GM18511 (cell line): ENCODE results near the gene TMEM116.

ENCODE experiments used
- ATAC-seq: cut with Tn5 transposase; IDR thresholded peaks from one replicate; pipeline ENCODE4 v1.9.1; 2021; ENCODE audit warnings: mild to moderate bottlenecking, moderate library complexity; ENCODE audit not compliant: unreplicated experiment

The TMEM116 gene

DNA sequence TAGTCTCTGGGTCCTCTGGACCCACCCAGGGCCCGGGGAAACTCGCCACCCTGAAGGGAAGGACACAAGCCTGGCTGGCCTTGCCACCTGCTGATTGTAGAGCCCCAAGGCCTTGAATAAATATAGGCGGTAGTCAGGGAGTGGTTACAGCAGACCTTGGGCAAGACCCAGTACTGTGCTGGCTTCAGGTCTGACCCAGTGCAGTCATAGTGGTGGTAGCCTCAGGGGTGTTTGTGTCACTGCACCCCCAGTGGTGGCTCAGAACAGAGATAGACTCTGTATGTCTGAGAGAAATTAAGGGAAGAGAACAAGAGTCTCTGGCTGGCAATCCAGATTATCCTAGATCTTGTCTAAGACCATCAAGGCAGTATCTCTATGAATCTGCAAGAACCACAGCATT, 107.5 kb downstream of the TMEM116 start:
- ATAC-seq = no peak

DNA sequence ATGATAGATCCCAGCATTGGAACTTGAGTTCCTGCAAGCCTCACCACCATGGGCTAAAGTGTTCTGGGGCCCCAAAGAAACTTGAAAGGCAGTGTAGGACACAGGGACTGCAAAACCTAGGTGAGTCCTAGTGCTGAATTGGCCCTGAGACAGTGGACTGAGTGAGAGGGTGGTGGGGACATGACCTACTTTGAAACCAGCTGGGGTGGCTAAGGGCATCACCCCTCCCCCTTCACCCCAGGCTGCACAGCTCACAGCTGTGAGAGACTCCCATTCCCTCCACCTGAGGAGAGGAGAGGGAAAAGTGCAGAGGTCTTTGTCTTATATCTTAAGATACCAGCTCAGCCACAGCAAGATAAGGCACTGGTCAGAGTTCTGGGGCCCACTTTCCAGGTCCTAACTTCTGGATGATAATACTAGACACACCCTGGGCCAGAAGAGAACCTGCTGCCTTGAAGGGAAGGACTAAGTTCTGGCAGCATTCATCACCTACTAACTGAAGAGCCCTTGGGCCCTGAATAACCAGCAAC, 108.5 kb downstream of the TMEM116 start:
- ATAC-seq = no peak

DNA sequence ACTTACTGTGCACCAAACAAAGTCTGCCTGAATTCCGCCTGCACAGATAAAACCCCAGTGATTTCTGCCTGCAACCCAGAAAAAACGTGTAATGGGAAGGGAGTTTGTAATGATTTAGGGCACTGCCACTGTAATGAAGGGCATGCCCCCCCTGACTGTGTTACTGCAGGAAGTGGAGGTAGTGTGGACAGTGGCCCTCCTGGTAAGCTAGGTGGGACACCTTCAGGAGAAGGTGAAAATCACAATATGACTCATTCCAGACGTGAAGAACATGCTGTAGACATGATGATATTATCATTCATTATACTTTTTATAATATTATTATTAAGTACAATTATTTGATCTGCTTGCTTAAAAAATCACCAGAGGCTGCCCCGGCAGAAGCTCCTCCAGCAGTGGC, 111.8 kb downstream of the TMEM116 start:
- ATAC-seq = no peak

DNA sequence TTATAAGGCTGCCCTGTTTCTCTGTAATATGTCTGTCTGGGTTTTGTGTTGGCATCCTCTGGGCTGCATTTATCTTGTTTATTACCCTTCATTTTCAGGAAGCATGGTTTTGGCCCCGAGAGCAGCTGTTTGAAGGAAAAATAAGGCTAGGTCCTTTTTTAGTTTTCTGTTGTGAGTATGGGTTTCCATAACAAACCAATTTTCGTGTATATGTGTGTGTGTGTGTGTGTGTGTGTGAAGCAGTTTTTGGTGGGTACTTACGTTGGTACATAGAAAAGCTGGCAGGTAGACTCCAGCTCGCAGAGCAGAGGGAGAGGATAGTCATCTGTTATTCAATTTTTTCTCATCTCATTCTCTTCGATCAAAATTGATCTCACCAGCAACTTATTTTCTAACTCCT, 118.4 kb downstream of the TMEM116 start:
- no peak for ATAC-seq

GRCh38 chr12:111893287-111893686, 119.7 kb downstream of the TMEM116 start:
- no peak for ATAC-seq

GRCh38 chr12:111887926-111888745, 124.8 kb downstream of the TMEM116 start:
- no peak for ATAC-seq

DNA sequence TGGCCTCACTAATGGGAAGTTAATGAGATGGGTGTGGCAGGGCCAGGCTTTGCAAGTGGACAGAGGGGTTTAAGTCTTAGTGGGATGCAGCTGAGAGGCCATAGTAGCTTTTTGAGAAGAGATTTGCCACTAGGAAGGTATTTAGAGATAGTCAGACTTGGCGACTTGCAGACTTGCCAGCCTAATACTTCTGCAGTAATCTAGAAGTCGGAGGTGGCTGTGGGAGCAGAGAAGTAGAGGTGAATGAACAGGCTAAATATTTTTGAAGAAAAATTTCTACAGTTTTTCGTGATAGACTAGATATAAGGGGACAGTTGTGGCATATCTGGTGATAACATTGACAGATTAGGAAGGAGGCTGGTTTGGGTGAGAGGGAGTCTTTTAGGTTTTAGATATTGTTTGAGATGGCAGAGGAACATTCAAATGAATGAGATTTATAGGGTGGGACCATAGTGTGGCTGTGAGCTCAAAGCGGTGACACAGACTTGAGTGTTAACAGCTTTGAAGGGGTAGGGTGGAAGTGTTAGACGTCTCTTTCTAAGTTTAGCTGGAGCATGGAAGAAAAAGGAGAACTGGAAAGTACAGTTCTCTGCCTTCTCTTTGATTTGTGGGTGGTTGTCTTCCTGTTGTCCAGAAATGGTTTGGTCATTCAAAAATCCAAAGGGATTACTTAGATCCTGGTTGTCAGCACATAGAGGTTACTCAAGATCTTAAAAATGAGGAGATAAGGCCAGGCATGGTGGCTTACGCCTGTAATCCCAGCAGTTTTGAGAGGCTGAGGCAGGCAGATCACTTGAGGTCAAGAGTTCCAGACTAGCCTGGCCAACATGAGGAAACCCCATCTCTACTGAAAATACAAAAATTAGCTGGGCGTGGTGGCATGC, 126.1 kb downstream of the TMEM116 start:
- ATAC-seq = no peak

DNA sequence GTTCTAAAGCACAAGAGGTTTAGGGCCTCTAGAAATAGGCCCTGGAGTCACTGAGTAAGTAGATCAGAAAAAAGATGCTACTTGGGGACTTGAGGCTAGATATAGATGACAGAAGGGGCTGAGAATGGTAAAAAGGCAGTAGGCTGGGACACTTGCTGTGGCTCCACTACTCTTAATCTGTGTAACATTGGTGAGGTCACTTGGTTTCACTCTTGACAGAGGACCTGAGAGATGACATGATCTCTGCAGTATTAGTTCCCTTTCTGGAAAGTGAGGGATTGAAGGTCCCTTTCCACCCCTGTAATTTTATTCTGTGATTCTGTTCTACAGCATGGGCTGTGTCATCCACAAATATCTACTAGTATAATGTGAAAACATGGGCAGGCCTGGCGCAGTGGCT, 131.2 kb downstream of the TMEM116 start:
- no peak for ATAC-seq
